Suprapubic skin (tissue), 3 donors: ENCODE measurements around the gene KLHL25.

Experiments
- POLR2AphosphoS5 ChIP-seq, 3 donors: sonication (generic); formaldehyde crosslinking; IDR thresholded peaks; one replicate each; pipeline ENCODE4 v1.6.1; 2017; ENCODE audit warnings: antibody characterized with exemption in 3 of 3
- TF ChIP-seq, protein P1 (sequence below), 2 donors: fragments of 200-600 bp in 1 of 2; fragments of 450-650 bp in 1 of 2; sonication (generic) in 1 of 2; IDR thresholded peaks; one replicate each; pipeline ENCODE4 v1.5.1; 2016 to 2019; ENCODE audit warnings: antibody characterized with exemption in 2 of 2, mild to moderate bottlenecking in 1 of 2, moderate library complexity in 1 of 2

GRCh38 chr15:85773249-85773648 lies 21.5 kb downstream of the KLHL25 start:
- TF ChIP-seq POLR2AphosphoS5 (IDR thresholded peaks at IDR 0.05), result no peak
- TF ChIP-seq, protein P1, sequence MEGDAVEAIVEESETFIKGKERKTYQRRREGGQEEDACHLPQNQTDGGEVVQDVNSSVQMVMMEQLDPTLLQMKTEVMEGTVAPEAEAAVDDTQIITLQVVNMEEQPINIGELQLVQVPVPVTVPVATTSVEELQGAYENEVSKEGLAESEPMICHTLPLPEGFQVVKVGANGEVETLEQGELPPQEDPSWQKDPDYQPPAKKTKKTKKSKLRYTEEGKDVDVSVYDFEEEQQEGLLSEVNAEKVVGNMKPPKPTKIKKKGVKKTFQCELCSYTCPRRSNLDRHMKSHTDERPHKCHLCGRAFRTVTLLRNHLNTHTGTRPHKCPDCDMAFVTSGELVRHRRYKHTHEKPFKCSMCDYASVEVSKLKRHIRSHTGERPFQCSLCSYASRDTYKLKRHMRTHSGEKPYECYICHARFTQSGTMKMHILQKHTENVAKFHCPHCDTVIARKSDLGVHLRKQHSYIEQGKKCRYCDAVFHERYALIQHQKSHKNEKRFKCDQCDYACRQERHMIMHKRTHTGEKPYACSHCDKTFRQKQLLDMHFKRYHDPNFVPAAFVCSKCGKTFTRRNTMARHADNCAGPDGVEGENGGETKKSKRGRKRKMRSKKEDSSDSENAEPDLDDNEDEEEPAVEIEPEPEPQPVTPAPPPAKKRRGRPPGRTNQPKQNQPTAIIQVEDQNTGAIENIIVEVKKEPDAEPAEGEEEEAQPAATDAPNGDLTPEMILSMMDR (IDR thresholded peaks at IDR 0.05), result no peak
